Thyroid gland (tissue), 4 donors: Measurements from ENCODE around the gene CCSER1. TPM values are rescaled to one million over a fixed set of nuclear protein-coding genes. Genes with fewer than 3 reads are reported as not detected.

ENCODE experiments used
- DNase-seq, 2 donors: peaks; one replicate each; pipeline ENCODE4 v3.0.0-alpha.2; 2019
- H3K27ac ChIP-seq, 3 donors: fragments of 200-600 bp; sonication (generic); 1 replicate in 2 of 3; 2 replicates in 1 of 3; pipeline ENCODE4 v1.5.1; 2016 to 2019; ENCODE audit warnings: mild to moderate bottlenecking in 1 of 3, moderate library complexity in 1 of 3
- H3K27me3 ChIP-seq: fragments of 200-600 bp; sonication (generic); one replicate; pipeline ENCODE4 v1.5.1; 2019
- H3K36me3 ChIP-seq, 2 donors: fragments of 200-600 bp; sonication (generic); one replicate each; pipeline ENCODE4 v1.5.1; 2016 to 2019
- H3K4me1 ChIP-seq, 2 donors: fragments of 200-600 bp; sonication (generic); one replicate each; pipeline ENCODE4 v1.5.1; 2017 to 2019
- H3K4me3 ChIP-seq, 3 donors: fragments of 200-600 bp; sonication (generic); replicated peaks in 1 of 3; 1 replicate in 2 of 3; 2 replicates in 1 of 3; pipeline ENCODE4 v1.5.1; 2016; ENCODE audit warnings: mild to moderate bottlenecking in 1 of 3
- H3K9me3 ChIP-seq: fragments of 200-600 bp; sonication (generic); one replicate; pipeline ENCODE4 v1.5.1; 2017
- POLR2A ChIP-seq, 2 donors: fragments of 450-650 bp; IDR thresholded peaks; one replicate each; pipeline ENCODE4 v1.6.1; 2017; ENCODE audit warnings: antibody characterized with exemption in 2 of 2, mild to moderate bottlenecking in 2 of 2, moderate library complexity in 1 of 2
- WGBS, 2 donors: methylation state at CpG; one replicate each; pipeline ENCODE4 v1.1.5; 2017; 5-methylcytosine and 5-hydroxymethylcytosine counted together
- intact Hi-C: fragments of 100-400 bp; cut with DNase I; formaldehyde crosslinking; loops from one replicate; pipeline ENCODE4 v1.15.1; 2023
- total RNA-seq, 4 donors: library from RNA; depleted of rRNA; stranded (reverse); fragments of >200 nt; gene quantifications; one replicate each; pipeline ENCODE4 v1.2.3, GENCODE V29; 2016
- TF ChIP-seq, protein P1 (sequence below), 6 experiments: fragments of 200-600 bp in 3 of 6; fragments of 450-650 bp in 3 of 6; sonication (generic) in 3 of 6; IDR thresholded peaks; one replicate each; pipeline ENCODE4 v1.5.1; 2016 to 2019; ENCODE audit warnings: antibody characterized with exemption in 6 of 6, mild to moderate bottlenecking in 2 of 6, inconsistent platforms in 1 of 6, moderate library complexity in 1 of 6

Gene CCSER1
- total RNA-seq, 4 donors from 2014 or later, result 37.7 to 52.3 (median 43.3) TPM

- Histone ChIP-seq H3K9me3 (no peaks in the 10 kb centered on the region), H3K27ac (no peak overlapping the region), H3K27me3 (no peaks in the 10 kb centered on the region), H3K36me3 (no peaks in the 10 kb centered on the region), H3K4me1 (no peaks in the 10 kb centered on the region), H3K4me3 (no peak overlapping the region)
- WGBS, 2 donors, result 82 to 92% methylated on average over 2 of the region's 2 CpGs
- no peak for TF ChIP-seq POLR2A (IDR thresholded peaks at IDR 0.05)
- intact Hi-C loops, result no loop called here
- no peak for DNase-seq
Measured at GRCh38 chr4:91268913-91269312, 1141.7 kb downstream of the CCSER1 start.

DNA sequence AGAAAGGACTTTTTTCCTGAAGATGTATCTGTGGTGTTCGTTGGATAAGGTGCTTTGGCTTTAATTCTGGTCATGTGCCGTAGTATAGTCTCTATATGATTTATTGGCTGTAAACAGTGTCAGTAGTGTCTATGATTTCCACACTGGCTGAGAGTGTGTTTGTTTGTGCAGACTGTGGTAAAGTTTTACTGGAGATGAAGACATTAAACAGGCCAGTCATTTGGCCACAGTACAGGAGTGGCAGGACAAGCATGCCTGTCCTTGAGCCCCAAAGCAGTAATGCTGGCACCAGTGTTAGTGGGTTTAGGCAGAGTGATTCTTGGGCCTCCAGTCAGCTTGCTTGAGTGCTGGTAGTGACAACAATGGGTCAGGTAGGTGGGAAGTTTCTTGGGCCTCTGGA, 1152.7 kb downstream of the CCSER1 start:
- no peak overlapping the region for H3K4me3 ChIP-seq
- H3K36me3 ChIP-seq, result no peaks in the 10 kb centered on the region
- intact Hi-C loops, result no loop called here
- 86% methylated on average over 2 of the region's 2 CpGs for WGBS, 2 donors
- no peak for DNase-seq
- TF ChIP-seq, protein P1, sequence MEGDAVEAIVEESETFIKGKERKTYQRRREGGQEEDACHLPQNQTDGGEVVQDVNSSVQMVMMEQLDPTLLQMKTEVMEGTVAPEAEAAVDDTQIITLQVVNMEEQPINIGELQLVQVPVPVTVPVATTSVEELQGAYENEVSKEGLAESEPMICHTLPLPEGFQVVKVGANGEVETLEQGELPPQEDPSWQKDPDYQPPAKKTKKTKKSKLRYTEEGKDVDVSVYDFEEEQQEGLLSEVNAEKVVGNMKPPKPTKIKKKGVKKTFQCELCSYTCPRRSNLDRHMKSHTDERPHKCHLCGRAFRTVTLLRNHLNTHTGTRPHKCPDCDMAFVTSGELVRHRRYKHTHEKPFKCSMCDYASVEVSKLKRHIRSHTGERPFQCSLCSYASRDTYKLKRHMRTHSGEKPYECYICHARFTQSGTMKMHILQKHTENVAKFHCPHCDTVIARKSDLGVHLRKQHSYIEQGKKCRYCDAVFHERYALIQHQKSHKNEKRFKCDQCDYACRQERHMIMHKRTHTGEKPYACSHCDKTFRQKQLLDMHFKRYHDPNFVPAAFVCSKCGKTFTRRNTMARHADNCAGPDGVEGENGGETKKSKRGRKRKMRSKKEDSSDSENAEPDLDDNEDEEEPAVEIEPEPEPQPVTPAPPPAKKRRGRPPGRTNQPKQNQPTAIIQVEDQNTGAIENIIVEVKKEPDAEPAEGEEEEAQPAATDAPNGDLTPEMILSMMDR (IDR thresholded peaks at IDR 0.05), result no peak
- TF ChIP-seq POLR2A (IDR thresholded peaks at IDR 0.05), result no peak
- no peak overlapping the region for H3K27ac ChIP-seq
- H3K9me3 ChIP-seq, result no peaks in the 10 kb centered on the region
- no peaks in the 10 kb centered on the region for H3K27me3 ChIP-seq
- no peaks in the 10 kb centered on the region for H3K4me1 ChIP-seq

DNA sequence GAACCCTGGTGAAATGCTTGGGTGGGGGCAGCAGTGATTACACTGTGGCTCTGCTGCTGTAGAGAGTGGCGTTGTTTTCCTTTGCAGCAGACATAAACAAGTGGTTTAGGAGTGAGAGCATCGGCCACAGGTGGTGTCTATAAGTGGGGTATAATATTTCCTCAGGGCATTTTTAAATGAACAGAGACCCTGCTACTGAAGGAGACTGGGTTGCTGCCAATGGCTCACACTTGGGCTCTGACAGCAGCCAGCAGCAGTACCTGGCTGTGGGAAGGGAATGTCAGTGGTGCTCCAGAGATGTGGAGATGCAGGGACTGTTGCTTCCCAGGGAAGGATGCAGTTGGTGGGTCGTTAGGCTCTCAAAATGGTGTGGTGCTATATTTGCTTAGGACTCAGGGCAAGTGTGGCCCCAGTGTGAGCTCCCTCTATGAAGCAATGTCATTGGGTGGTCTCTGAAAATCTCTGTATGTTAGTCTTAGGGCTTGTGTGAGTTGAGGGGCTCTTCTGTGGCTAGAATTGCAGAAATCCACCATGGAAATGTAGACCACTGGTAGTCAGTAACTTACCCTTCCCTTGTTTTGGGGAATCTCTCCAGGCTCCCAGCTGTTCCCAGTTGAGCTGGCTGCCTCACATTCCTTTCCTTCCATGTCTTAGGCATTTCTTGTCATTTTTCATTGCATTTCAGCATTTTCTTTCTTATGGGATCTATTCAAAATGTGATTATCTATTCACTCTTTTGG, 1153.5 kb downstream of the CCSER1 start:
- DNase-seq, result no peak
- H3K27me3 ChIP-seq, result no peaks in the 10 kb centered on the region
- WGBS, 2 donors, result 59 to 66% methylated on average over 3 of the region's 3 CpGs

GRCh38 chr4:91282217-91282616, 1155.0 kb downstream of the CCSER1 start:
- intact Hi-C loops, result no loop called here
- DNase-seq, result no peak
- Histone ChIP-seq H3K4me3 (no peak overlapping the region), H3K27ac (no peak overlapping the region), H3K36me3 (no peaks in the 10 kb centered on the region), H3K27me3 (no peaks in the 10 kb centered on the region), H3K4me1 (no peaks in the 10 kb centered on the region), H3K9me3 (no peaks in the 10 kb centered on the region)
- TF ChIP-seq, protein P1 (IDR thresholded peaks at IDR 0.05), result no peak
- 87 to 88% methylated on average over 3 of the region's 3 CpGs for WGBS, 2 donors

More for the DNA sequence above, 1153.5 kb downstream of the CCSER1 start:
- H3K27ac ChIP-seq, result no peak overlapping the region
- no peak overlapping the region for H3K4me3 ChIP-seq
- TF ChIP-seq POLR2A (IDR thresholded peaks at IDR 0.05), result no peak
- TF ChIP-seq, protein P1 (IDR thresholded peaks at IDR 0.05), result no peak
- no peaks in the 10 kb centered on the region for H3K9me3 ChIP-seq
- intact Hi-C loops, result no loop called here
- no peaks in the 10 kb centered on the region for H3K36me3 ChIP-seq
- no peaks in the 10 kb centered on the region for H3K4me1 ChIP-seq

- H3K36me3 ChIP-seq, result no peaks in the 10 kb centered on the region
- WGBS, 2 donors, result 93% methylated on average over 1 of the region's 1 CpG
- H3K27me3 ChIP-seq, result no peaks in the 10 kb centered on the region
- H3K4me1 ChIP-seq, result no peaks in the 10 kb centered on the region
- H3K4me3 ChIP-seq, result no peak overlapping the region
- no peak for TF ChIP-seq POLR2A (IDR thresholded peaks at IDR 0.05)
- TF ChIP-seq, protein P1 (IDR thresholded peaks at IDR 0.05), result no peak
- H3K9me3 ChIP-seq, result no peaks in the 10 kb centered on the region
- no peak for DNase-seq
- no peak overlapping the region for H3K27ac ChIP-seq
- intact Hi-C loops, result no loop called here
Measured at GRCh38 chr4:91283726-91284230, 1156.6 kb downstream of the CCSER1 start.
